22Rv1 (cell line): ENCODE results near the gene NAA35.

Source experiments
- CTCF ChIP-seq: fragments of 450-650 bp; IDR thresholded peaks from 2 replicates; pipeline ENCODE4 v1.5.1; 2017; ENCODE audit warnings: mild to moderate bottlenecking
- ZFX ChIP-seq: fragments of 450-650 bp; IDR thresholded peaks from 2 replicates; pipeline ENCODE4 v1.6.1; 2017; ENCODE audit warnings: antibody characterized with exemption, borderline replicate concordance

GRCh38 chr9:85971731-85972130, 30.8 kb downstream of the NAA35 start:
- no peak for TF ChIP-seq CTCF
- TF ChIP-seq ZFX, result no peak
